ENCODE data around the gene NELFA. TPM values are rescaled to one million over a fixed set of nuclear protein-coding genes. Genes with fewer than 3 reads are reported as not detected.

NELFA gene
- total RNA-seq, 4 donors from 2014 or later, result 2.4 to 38.8 (median 18.8) TPM

GRCh38 chr4:1978741-1979476 is 29.9 kb downstream of the NELFA start:
- H3K4me3 ChIP-seq, result no peak overlapping the region

GRCh38 chr4:1978226-1978625 is 30.5 kb downstream of the NELFA start:
- Histone ChIP-seq H3K27me3 (no peaks in the 10 kb centered on the region), H3K27ac (no peak overlapping the region), H3K4me3 (no peak overlapping the region), H3K36me3 (no peaks in the 10 kb centered on the region), H3K9me3 (no peaks in the 10 kb centered on the region), H3K4me1 (no peaks in the 10 kb centered on the region)
- TF ChIP-seq CTCF (IDR thresholded peaks at IDR 0.05) (no peak), POLR2A (IDR thresholded peaks at IDR 0.05) (no peak)
- intact Hi-C loops (cut with DNase I; ENCODE audit: low total_unique reads), result no loop called here
- no peak for DNase-seq

More at GRCh38 chr4:1978741-1979476, 29.9 kb downstream of the NELFA start:
- DNase-seq, result no peak
- Histone ChIP-seq H3K27me3 (no peaks in the 10 kb centered on the region), H3K4me1 (no peaks in the 10 kb centered on the region), H3K27ac (no peak overlapping the region), H3K36me3 (no peaks in the 10 kb centered on the region), H3K9me3 (no peaks in the 10 kb centered on the region)
- TF ChIP-seq POLR2A (IDR thresholded peaks at IDR 0.05), result no peak
- no peak for TF ChIP-seq CTCF (IDR thresholded peaks at IDR 0.05)
- intact Hi-C loops (cut with DNase I; ENCODE audit: low total_unique reads), result no loop called here

- no peaks in the 10 kb centered on the region for H3K36me3 ChIP-seq
- no peaks in the 10 kb centered on the region for H3K9me3 ChIP-seq
- no peaks in the 10 kb centered on the region for H3K4me1 ChIP-seq
- intact Hi-C loops (cut with DNase I; ENCODE audit: low total_unique reads), result no loop called here
- H3K27ac ChIP-seq, result no peak overlapping the region
- DNase-seq, result no peak
- no peaks in the 10 kb centered on the region for H3K27me3 ChIP-seq
- H3K4me3 ChIP-seq, result no peak overlapping the region
- TF ChIP-seq POLR2A (IDR thresholded peaks at IDR 0.05) (no peak), CTCF (IDR thresholded peaks at IDR 0.05) (no peak)
These were observed 32.1 kb downstream of the NELFA start for GRCh38 chr4:1976416-1977352.

GRCh38 chr4:1975880-1976279 is 32.9 kb downstream of the NELFA start:
- Histone ChIP-seq H3K4me1 (no peaks in the 10 kb centered on the region), H3K27ac (no peak overlapping the region), H3K9me3 (no peaks in the 10 kb centered on the region), H3K27me3 (no peaks in the 10 kb centered on the region), H3K36me3 (no peaks in the 10 kb centered on the region), H3K4me3 (no peak overlapping the region)
- DNase-seq, result no peak
- TF ChIP-seq CTCF (IDR thresholded peaks at IDR 0.05) (no peak), POLR2A (IDR thresholded peaks at IDR 0.05) (no peak)
- intact Hi-C loops (cut with DNase I; ENCODE audit: low total_unique reads), result no loop called here

GRCh38 chr4:1975391-1975801 is 33.4 kb downstream of the NELFA start:
- H3K36me3 ChIP-seq, result no peaks in the 10 kb centered on the region
- TF ChIP-seq POLR2A (IDR thresholded peaks at IDR 0.05) (no peak), CTCF (IDR thresholded peaks at IDR 0.05) (no peak)
- H3K4me3 ChIP-seq, result no peak overlapping the region
- no peak overlapping the region for H3K27ac ChIP-seq
- no peaks in the 10 kb centered on the region for H3K4me1 ChIP-seq
- H3K9me3 ChIP-seq, result no peaks in the 10 kb centered on the region
- DNase-seq, result no peak
- H3K27me3 ChIP-seq, result no peaks in the 10 kb centered on the region
- intact Hi-C loops (cut with DNase I; ENCODE audit: low total_unique reads), result no loop called here
